Activated CD8-positive, alpha-beta memory T cell treated with anti-CD3 and anti-CD28 coated beads for 24 hours (primary cell): ENCODE measurements around the gene LUZP1.

ENCODE experiments used
- DNase-seq: peaks from one replicate; pipeline ENCODE4 v3.0.0-alpha.2; 2020

LUZP1 gene

GRCh38 chr1:23150125-23150524 is 18.5 kb downstream of the LUZP1 start:
- DNase-seq = no peak

GRCh38 chr1:23149114-23149513 is 19.5 kb downstream of the LUZP1 start:
- no peak for DNase-seq

GRCh38 chr1:23148084-23148483 is 20.6 kb downstream of the LUZP1 start:
- no peak for DNase-seq

- DNase-seq = no peak
These were observed 27.6 kb downstream of the LUZP1 start for GRCh38 chr1:23140940-23141596.

GRCh38 chr1:23135268-23135667 is 33.4 kb downstream of the LUZP1 start:
- no peak for DNase-seq

- no peak for DNase-seq
These were observed 34.6 kb downstream of the LUZP1 start for GRCh38 chr1:23134055-23134454.

- no peak for DNase-seq
These were observed 35.1 kb downstream of the LUZP1 start for GRCh38 chr1:23133587-23133986.

GRCh38 chr1:23132033-23132432 is 36.6 kb downstream of the LUZP1 start:
- no peak for DNase-seq

GRCh38 chr1:23129846-23130245 is 38.8 kb downstream of the LUZP1 start:
- no peak for DNase-seq

GRCh38 chr1:23126801-23127200 is 41.9 kb downstream of the LUZP1 start:
- DNase-seq = no peak

GRCh38 chr1:23126200-23126599 is 42.5 kb downstream of the LUZP1 start:
- DNase-seq = no peak

- DNase-seq = no peak
These were observed 43.2 kb downstream of the LUZP1 start for GRCh38 chr1:23125489-23125888.

GRCh38 chr1:23124259-23125026 is 44.2 kb downstream of the LUZP1 start:
- no peak for DNase-seq

- no peak for DNase-seq
These were observed 45.1 kb downstream of the LUZP1 start for GRCh38 chr1:23123528-23123927.

GRCh38 chr1:23122796-23123195 is 45.9 kb downstream of the LUZP1 start:
- no peak for DNase-seq

GRCh38 chr1:23122023-23122748 is 46.5 kb downstream of the LUZP1 start:
- DNase-seq = no peak

- no peak for DNase-seq
These were observed 48.3 kb downstream of the LUZP1 start for GRCh38 chr1:23120383-23120782.

GRCh38 chr1:23118957-23119792 is 49.5 kb downstream of the LUZP1 start:
- no peak for DNase-seq

GRCh38 chr1:23118407-23118806 is 50.2 kb downstream of the LUZP1 start:
- DNase-seq = no peak

GRCh38 chr1:23116921-23117699 is 51.5 kb downstream of the LUZP1 start:
- no peak for DNase-seq

GRCh38 chr1:23116216-23116836 is 52.3 kb downstream of the LUZP1 start:
- DNase-seq = no peak
